Small intestine (tissue), 7 donors: Measurements from ENCODE around the gene CRYL1. TPM values are rescaled to one million over a fixed set of nuclear protein-coding genes. Genes with fewer than 3 reads are reported as not detected.

ENCODE experiments used
- DNase-seq, 2 donors: peaks; one replicate each; pipeline versions ENCODE4 v3.0.0 to v3.0.0-alpha.2; 2013
- FAIRE-seq: peaks from 2 replicates; lab custom pipeline; 2012; peaks lifted over from hg19 to GRCh38; lab: Jason Lieb, UNC
- H3K27ac ChIP-seq, 3 donors: one replicate each; pipeline ENCODE4 v1.5.1; 2013; ENCODE audit warnings: low read length in 2 of 3, mild to moderate bottlenecking in 2 of 3, control low read depth in 1 of 3, inconsistent platforms in 1 of 3, low read depth in 1 of 3, moderate library complexity in 1 of 3
- H3K27me3 ChIP-seq, 3 donors: one replicate each; pipeline ENCODE4 v1.6.1; 2013; ENCODE audit warnings: low read length in 3 of 3, inconsistent platforms in 1 of 3; ENCODE audit not compliant: control insufficient read depth in 3 of 3, insufficient read depth in 3 of 3
- H3K36me3 ChIP-seq, 3 donors: one replicate each; pipeline ENCODE4 v1.6.1; 2013; ENCODE audit warnings: low read length in 3 of 3, inconsistent platforms in 1 of 3, low read depth in 1 of 3, mild to moderate bottlenecking in 1 of 3, moderate library complexity in 1 of 3; ENCODE audit not compliant: control insufficient read depth in 3 of 3, insufficient read depth in 2 of 3
- H3K4me1 ChIP-seq, 3 donors: one replicate each; pipeline ENCODE4 v1.6.1; 2013; ENCODE audit warnings: low read length in 2 of 3, inconsistent platforms in 1 of 3, low read depth in 1 of 3, mild to moderate bottlenecking in 1 of 3, moderate library complexity in 1 of 3; ENCODE audit not compliant: control insufficient read depth in 3 of 3, insufficient read depth in 2 of 3
- H3K4me3 ChIP-seq, 3 donors: one replicate each; pipeline ENCODE4 v1.5.1; 2013; ENCODE audit warnings: low read length in 3 of 3, control low read depth in 1 of 3, inconsistent platforms in 1 of 3, low read depth in 1 of 3, mild to moderate bottlenecking in 1 of 3, moderate library complexity in 1 of 3
- H3K9me3 ChIP-seq, 2 donors: one replicate each; pipeline ENCODE4 v1.6.1; 2013; ENCODE audit warnings: low read depth in 1 of 2, low read length in 1 of 2; ENCODE audit not compliant: control insufficient read depth in 2 of 2, insufficient read depth in 1 of 2
- WGBS, 3 donors: extraction: QIAGEN DNeasy Blood & Tissue Kit; methylation state at CpG; one replicate each; pipeline ENCODE4 v1.1.7; 2013; 5-methylcytosine and 5-hydroxymethylcytosine counted together
- polyA plus RNA-seq, 4 donors: library from polyadenylated mRNA; stranded (reverse) in 3 of 4; unstranded in 1 of 4; fragments of 200-250 nt in 3 of 4; fragments of 120-200 nt in 1 of 4; gene quantifications; one replicate each; pipeline versions ENCODE4 v1.2.1 to v1.2.3, GENCODE V29; 2013
- donor health status: healthy with polysubstance abuse.
- donor health status: control.
- donor health status: control.
- donor health status: Bipolar disorder and iron deficiency.
- donor health status: healthy.

CRYL1 gene
- polyA plus RNA-seq, 4 donors: 136 to 372 (median 263) TPM

- 81 to 85% (median 83%) methylated on average over 8 of the region's 8 CpGs for WGBS, 3 donors
- Histone ChIP-seq H3K4me1 (no peaks in the 10 kb centered on the region), H3K4me3 (no peak overlapping the region), H3K27ac (no peak overlapping the region), H3K9me3 (peaks cover 0 to 4% of the 10 kb centered on the region in 2 donors), H3K36me3 (no peaks in the 10 kb centered on the region), H3K27me3 (no peaks in the 10 kb centered on the region)
- DNase-seq: no peak
- no peak for FAIRE-seq
Measured at GRCh38 chr13:20394169-20394501, 131.5 kb downstream of the CRYL1 start.

GRCh38 chr13:20393273-20394168, 132.1 kb downstream of the CRYL1 start:
- Histone ChIP-seq H3K27ac (no peak overlapping the region), H3K4me1 (no peaks in the 10 kb centered on the region), H3K36me3 (no peaks in the 10 kb centered on the region), H3K9me3 (peaks cover 0 to 4% of the 10 kb centered on the region in 2 donors), H3K4me3 (no peak overlapping the region), H3K27me3 (no peaks in the 10 kb centered on the region)
- DNase-seq (no peak), FAIRE-seq (no peak)
- 97% methylated on average over 10 of the region's 10 CpGs for WGBS, 3 donors

- WGBS, 3 donors: 93 to 97% (median 96%) methylated on average over 4 of the region's 4 CpGs
- no peak overlapping the region for H3K4me3 ChIP-seq
- peaks cover 0 to 4% of the 10 kb centered on the region in 2 donors for H3K9me3 ChIP-seq
- H3K27me3 ChIP-seq: no peaks in the 10 kb centered on the region
- no peak overlapping the region for H3K27ac ChIP-seq
- no peaks in the 10 kb centered on the region for H3K4me1 ChIP-seq
- DNase-seq (no peak), FAIRE-seq (no peak)
- no peaks in the 10 kb centered on the region for H3K36me3 ChIP-seq
Measured at GRCh38 chr13:20392530-20392929, 133.1 kb downstream of the CRYL1 start.

GRCh38 chr13:20391597-20392452, 133.8 kb downstream of the CRYL1 start:
- H3K9me3 ChIP-seq: peaks cover 0 to 4% of the 10 kb centered on the region in 2 donors
- H3K4me1 ChIP-seq: no peaks in the 10 kb centered on the region
- H3K27me3 ChIP-seq: no peaks in the 10 kb centered on the region
- no peak overlapping the region for H3K27ac ChIP-seq
- no peak for FAIRE-seq
- no peak overlapping the region for H3K4me3 ChIP-seq
- WGBS, 3 donors: 90 to 95% (median 93%) methylated on average over 45 to 68 of the region's 69 CpGs
- H3K36me3 ChIP-seq: no peaks in the 10 kb centered on the region
- no peak for DNase-seq

GRCh38 chr13:20390526-20391175, 135.0 kb downstream of the CRYL1 start:
- WGBS, 3 donors: 88 to 92% (median 88%) methylated on average over 26 of the region's 26 CpGs
- FAIRE-seq (no peak), DNase-seq (no peak)
- Histone ChIP-seq H3K36me3 (no peaks in the 10 kb centered on the region), H3K27ac (no peak overlapping the region), H3K4me3 (no peak overlapping the region), H3K4me1 (no peaks in the 10 kb centered on the region), H3K27me3 (no peaks in the 10 kb centered on the region), H3K9me3 (peaks cover 0 to 5% of the 10 kb centered on the region in 2 donors)

GRCh38 chr13:20389696-20390525, 135.7 kb downstream of the CRYL1 start:
- DNase-seq (no peak), FAIRE-seq (no peak)
- no peaks in the 10 kb centered on the region for H3K36me3 ChIP-seq
- 84 to 89% (median 86%) methylated on average over 13 of the region's 13 CpGs for WGBS, 3 donors
- H3K9me3 ChIP-seq: peaks cover 0 to 5% of the 10 kb centered on the region in 2 donors
- H3K27me3 ChIP-seq: no peaks in the 10 kb centered on the region
- H3K27ac ChIP-seq: no peak overlapping the region
- no peak overlapping the region for H3K4me3 ChIP-seq
- H3K4me1 ChIP-seq: no peaks in the 10 kb centered on the region

- Histone ChIP-seq H3K4me1 (no peaks in the 10 kb centered on the region), H3K27ac (no peak overlapping the region), H3K9me3 (peaks cover 0 to 5% of the 10 kb centered on the region in 2 donors), H3K36me3 (no peaks in the 10 kb centered on the region), H3K27me3 (no peaks in the 10 kb centered on the region), H3K4me3 (no peak overlapping the region)
- FAIRE-seq: no peak
- no peak for DNase-seq
- WGBS, 3 donors: 88 to 97% (median 92%) methylated on average over 2 of the region's 2 CpGs
Measured at GRCh38 chr13:20388184-20388583, 137.5 kb downstream of the CRYL1 start.
